Activated T-helper 1 cell treated with anti-CD3 and anti-CD28 coated beads, Interleukin-2, amount 50 U/mL, for 16 hours (primary cell): ENCODE data around the gene SIVA1.
A peak's percentile ranks its signal among the peaks of the same experiment; 100 is the strongest.

Experiments used
- DNase-seq, 2 donors: peaks; one replicate each; pipeline ENCODE4 v3.0.0-alpha.2; 2020; ENCODE audit warnings: low read depth in 1 of 2, low spot score in 1 of 2

Gene SIVA1, protein sequence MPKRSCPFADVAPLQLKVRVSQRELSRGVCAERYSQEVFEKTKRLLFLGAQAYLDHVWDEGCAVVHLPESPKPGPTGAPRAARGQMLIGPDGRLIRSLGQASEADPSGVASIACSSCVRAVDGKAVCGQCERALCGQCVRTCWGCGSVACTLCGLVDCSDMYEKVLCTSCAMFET

DNA sequence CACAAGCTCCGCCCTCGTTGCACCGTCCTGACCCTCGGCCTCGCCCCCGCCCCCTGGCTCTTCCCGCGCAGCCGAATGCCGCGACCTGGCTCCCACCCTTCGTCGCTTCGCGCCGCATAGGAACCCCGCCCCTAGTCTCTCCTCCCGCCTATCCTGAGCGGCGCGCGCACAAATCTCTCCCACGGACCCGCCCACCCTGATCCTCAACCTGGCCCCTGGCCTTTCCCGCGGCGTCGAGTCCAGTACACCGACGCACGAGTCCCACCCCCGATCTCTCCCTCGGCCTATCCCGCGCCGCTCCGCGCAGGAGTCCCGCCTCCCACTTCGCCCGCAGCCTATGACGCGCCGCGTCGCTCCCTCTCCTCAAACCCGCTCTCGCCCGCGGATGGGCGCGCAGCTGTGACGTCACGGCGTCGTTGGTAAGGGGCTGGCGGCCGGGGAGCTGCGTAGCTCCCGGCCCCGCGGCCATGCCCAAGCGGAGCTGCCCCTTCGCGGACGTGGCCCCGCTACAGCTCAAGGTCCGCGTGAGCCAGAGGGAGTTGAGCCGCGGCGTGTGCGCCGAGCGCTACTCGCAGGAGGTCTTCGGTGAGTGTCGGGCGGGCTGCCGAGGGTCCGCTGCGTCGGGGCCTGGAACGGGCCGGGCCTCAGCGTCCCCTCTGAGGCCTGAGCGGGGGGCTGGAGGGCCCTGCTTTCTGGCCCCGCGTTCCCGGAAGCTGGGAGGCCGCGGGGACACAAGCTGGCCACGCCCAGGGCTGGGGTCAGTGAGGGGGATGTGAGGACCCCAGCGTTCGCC is at the start of gene SIVA1:
Gene SIVA1, plus strand, starts transcription at position 413 of the 793 bp plus-strand sequence. Its CDS starts 55 bp downstream, at position 468.
- DNase-seq = peak; percentile 99

DNA sequence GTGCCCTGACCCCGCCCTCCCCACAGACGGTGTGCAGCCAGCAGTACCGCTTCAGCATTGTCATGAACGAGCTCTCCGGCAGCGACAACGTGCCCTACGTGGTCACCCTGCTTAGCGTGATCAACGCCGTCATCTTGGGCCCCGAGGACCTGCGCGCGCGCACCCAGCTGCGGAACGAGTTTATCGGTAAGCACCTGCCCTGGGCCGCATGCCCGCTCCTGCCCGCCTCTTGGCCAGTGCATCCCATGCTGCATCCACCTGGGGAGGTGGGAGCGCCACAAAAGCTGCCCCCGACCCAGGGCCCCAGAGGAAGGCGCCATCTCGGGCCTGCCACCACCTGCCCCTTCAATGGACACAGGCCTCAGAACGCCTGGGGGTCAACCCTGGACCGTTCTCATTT is 49.7 kb upstream of the SIVA1 start:
- no peak for DNase-seq

DNA sequence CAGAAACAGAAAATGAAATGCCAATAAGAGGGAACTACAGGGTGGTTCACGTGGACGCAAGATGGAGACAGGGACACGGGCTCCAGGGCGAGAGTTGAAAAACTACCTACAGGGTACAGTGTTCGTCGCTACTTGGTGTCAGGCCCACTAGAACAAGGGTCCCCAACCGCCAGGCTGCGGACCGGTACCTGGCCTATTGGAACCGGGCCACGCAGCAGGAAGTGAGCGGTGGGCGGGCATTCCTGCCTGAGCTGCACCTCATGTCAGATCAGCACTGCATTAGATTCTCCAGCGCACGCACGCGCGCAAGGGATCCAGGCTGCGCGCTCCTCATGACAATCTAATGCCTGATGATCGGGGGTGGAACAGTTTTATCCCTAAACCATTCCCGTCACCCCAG is 48.7 kb upstream of the SIVA1 start:
- DNase-seq = no peak

DNA sequence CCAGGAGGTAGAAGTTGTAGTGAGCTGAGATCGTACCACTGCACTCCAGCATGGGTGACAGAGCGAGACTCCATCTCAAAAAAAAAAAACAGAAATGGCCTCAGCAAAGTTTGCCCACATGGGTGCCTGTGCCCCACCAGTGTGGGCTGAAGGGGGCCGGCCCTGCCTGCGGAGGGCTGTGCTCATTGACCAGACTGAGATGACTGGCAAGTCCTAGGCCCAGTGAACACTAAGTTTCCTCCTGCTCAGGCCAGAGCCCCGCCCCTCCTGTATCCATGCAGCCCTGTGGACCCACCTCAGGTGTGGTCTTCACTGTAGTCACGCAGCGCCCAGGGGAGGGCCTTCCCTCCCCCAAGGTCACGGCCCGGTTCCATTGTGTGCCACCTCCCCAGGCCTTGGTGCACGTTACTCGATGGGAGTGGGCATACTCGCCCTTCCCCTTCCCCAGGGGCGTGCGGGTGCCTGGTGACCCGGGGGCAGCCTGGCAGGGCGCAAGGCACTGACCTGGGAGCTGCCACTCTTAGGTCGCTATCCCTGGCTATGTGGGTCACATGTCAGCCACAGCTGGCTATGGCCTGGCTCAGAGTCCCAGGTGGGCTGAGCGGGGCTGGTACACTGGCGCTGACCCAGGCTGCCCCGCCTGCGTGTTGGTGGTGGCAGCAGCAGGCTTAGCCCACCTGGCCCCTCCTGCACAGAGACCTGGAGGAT is 47.5 kb upstream of the SIVA1 start:
- DNase-seq = no peak

DNA sequence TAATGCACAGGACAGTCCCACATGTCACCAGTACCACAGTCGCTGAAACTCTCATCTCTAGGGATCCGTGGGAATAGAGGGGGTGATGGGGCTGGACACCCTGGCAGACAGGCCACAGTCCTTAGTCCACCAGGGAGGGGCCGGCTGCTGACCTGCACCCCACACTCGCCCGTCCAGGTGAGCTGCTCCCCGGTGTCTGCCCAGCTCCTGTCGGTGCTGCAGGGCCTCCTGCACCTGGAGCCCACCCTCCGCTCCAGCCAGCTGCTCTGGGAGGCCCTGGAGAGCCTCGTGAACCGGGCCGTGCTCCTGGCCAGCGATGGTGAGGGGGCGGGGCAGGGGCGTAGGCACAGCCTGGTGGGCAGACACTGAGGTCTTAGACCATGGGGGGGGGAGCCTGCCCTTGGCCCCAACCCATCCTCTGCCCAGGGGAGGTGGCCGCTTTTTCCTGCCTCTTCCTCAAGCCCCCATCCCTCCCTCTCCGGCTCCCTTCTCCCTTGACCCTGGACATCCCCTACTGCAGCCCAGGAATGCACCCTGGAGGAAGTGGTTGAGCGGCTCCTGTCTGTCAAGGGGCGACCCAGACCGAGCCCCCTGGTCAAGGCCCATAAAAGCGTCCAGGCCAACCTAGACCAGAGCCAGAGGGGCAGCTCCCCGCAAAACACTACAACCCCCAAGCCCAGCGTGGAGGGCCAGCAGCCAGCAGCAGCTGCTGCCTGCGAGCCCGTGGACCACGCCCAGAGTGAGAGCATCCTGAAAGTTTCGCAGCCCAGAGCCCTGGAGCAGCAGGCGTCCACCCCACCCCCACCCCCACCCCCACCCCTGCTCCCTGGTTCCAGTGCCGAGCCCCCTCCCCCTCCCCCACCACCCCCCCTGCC is 46.0 kb upstream of the SIVA1 start:
- DNase-seq = no peak

DNA sequence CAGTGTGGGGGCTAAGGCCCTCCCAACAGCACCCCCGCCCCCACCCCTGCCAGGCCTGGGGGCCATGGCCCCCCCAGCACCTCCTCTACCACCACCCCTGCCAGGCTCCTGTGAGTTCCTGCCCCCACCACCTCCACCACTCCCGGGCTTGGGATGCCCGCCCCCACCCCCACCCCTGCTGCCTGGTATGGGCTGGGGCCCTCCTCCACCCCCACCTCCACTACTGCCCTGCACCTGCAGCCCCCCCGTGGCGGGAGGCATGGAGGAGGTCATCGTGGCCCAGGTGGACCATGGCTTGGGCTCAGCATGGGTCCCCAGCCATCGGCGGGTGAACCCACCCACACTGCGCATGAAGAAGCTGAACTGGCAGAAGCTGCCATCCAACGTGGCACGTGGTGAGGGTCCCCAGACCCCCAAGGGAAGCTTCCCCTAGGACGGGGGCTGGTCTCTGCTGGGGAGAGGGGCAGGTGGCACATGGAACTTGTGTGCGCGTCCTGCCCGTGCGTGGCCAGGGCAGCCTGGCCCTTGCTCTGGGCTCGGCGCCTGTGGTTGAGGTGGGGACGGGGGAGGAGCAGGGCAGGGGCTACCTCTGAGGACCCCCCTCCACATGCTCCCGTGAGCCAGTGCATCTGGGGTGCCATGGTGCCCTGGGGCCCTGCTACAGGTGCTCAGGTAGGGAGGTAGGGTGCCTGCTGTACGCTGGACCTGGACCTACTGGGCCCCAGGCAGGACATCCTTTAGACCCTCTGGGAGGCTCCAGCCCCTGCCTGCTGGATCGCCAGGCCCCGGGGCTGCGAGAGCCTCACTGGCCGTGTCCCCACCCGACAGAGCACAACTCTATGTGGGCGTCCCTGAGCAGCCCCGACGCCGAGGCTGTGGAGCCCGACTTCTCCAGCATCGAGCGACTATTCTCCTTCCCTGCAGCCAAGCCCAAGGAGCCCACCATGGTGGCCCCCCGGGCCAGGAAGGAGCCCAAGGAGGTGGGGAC is 45.0 kb upstream of the SIVA1 start:
- DNase-seq = no peak

DNA sequence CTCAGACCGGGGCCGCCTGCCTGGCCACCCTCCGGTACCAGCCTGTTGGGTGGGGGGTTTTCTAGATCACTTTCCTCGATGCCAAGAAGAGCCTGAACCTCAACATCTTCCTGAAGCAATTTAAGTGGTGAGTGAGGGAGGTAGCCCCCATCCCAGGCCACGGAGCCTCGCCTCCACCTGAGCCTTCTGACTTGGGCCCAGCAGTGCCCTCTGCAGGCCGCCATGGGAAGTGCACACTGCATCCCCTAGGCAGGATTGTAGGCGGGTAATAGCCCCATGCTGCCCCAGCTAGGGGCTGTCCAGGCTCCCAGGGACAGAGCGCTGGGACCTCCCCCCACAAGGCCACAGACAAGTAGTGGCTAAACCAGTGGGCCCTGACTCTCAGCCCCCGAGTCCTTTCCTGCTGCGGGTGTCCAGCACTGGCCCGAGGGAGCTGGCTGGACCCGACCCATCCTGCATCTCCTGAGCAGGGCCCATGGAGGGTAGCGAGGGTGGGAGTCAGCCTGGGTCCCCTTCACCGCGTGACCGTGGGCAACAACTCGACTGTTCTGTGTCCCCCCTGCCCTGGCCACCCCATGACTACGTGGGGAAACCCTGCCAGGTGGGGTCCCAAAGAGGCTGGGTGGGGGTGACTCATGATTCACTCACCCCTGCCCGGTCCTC is 44.2 kb upstream of the SIVA1 start:
- DNase-seq = peak; percentile 51 to 61

DNA sequence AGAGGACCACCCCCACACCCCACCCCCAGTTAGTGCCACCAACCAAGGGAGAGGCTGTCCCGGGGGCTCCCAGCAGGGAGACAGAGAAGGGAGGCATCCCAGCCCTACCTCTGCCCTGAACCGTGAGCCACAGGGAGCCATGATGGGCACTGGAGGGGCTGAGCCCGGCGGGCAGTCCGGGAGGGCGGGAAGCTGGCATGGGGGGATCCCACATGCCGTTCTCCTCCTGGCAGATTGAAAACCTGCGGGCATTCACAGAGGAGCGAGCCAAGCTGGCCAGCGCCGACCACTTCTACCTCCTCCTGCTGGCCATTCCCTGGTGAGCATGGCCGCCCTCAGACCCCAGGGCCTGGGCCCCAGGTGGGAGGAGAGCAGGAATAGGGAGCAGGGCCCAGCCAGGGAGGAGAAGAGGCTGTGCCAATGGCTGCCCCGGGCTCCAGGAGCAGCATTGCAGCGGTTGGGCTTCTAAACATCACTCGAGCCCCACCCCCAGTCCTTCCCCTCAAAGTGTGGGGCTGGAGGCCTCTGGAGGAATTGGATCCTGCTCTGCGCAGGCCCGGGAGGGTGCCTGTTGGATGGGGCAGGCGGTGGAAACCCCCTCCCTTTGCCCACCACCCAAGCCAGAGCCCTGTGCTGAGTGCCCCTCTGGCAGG is 43.4 kb upstream of the SIVA1 start:
- DNase-seq = no peak

DNA sequence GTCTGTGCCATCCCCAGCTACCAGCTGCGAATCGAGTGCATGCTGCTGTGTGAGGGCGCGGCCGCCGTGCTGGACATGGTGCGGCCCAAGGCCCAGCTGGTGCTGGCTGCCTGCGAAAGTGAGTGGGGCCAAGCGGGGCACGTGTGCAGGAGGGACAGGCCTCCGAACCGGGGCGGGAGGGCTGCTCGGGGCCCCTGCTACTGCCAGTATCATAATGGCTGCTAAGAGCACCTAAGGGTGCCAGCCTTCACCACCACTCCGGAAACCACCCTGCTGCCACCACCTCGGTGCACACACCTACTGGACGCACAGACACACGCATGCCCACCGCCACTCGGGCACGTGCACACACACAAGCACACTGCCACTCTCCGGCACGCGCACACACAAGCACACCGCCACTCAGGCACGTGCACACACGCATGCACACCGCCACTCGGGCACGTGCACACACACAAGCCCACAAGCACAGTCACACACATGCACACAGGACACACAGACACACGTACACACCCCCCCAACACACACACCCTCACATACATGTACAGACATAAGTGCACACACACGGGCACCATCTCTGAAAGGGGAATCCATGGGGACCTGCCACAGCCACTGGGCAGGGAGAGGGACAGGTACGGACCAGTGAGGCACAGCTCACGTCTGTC is 42.7 kb upstream of the SIVA1 start:
- DNase-seq = no peak

DNA sequence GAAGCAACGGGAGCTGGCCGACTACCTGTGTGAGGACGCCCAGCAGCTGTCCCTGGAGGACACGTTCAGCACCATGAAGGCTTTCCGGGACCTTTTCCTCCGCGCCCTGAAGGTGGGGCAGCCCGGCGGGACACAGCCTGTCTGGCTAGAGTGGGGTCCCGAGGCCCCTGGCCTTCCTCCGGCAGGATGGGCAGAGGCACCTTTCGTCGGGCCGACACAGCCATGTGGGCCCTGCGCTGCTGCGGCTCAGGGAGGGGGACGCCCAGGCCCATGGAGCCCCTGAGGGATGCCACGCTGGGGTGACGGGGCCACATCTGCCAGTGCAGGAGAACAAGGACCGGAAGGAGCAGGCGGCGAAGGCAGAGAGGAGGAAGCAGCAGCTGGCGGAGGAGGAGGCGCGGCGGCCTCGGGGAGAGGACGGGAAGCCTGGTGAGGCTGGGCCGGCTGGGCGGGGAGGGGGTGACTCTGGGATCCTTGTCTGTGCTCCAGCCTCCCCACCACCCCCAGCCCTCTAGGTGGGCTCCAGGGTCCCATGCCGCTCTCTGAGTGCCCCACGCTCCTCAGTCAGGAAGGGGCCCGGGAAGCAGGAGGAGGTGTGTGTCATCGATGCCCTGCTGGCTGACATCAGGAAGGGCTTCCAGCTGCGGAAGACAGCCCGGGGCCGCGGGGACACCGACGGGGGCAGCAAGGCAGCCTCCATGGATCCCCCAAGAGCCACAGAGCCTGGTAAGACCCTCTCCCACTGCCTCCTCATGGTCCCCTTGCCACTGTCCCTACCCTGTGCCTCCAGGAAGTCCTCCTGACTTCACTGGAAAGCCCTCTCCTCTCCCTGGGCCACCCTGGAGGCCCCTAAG is 39.8 kb upstream of the SIVA1 start:
- DNase-seq = no peak

DNA sequence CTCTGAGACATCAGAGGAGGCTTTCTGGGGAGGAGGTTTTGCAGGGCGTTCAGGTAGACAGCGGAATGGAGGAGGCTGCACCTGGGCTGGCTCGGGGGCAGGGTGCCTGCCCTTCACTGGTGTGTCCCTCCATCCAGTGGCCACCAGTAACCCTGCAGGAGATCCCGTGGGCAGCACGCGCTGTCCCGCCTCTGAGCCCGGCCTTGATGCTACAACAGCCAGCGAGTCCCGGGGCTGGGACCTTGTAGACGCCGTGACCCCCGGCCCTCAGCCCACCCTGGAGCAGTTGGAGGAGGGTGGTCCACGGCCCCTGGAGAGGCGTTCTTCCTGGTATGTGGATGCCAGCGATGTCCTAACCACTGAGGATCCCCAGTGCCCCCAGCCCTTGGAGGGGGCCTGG is 38.9 kb upstream of the SIVA1 start:
- DNase-seq = no peak

DNA sequence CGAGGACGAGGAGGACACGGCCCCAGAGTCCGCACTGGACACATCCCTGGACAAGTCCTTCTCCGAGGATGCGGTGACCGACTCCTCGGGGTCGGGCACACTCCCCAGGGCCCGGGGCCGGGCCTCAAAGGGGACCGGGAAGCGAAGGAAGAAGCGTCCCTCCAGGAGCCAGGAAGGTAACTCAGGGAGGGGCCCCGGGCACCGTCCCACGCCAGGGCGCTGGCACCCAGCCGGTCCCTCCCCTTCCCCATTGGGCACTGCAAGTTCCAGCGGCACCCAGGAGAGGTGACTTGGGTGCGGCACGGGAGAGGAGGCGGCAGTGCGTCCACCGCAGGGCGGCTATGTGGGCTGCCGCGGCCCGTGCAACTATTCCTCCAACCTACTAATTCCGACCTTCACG is 38.3 kb upstream of the SIVA1 start:
- no peak for DNase-seq

DNA sequence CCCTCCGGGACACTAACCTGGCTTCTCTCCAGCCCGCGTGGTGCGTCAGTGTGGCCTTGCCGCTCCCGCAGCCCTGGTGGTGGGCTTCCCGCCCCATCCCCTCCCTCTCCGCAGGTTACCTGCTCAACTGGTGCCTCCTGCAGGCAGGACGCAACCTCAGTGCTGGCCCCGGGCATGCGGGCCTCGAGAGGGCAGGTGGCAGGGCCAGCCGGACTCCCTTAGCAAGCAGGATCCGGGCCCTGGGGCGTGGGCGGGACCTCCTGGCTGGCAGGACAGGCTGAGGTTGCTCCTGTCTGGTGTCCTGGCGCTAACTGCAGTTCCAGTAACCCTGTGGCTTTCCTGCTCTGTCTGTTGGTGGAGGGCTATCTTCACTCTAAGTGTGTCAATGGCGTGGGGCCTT is 37.5 kb upstream of the SIVA1 start:
- no peak for DNase-seq

DNA sequence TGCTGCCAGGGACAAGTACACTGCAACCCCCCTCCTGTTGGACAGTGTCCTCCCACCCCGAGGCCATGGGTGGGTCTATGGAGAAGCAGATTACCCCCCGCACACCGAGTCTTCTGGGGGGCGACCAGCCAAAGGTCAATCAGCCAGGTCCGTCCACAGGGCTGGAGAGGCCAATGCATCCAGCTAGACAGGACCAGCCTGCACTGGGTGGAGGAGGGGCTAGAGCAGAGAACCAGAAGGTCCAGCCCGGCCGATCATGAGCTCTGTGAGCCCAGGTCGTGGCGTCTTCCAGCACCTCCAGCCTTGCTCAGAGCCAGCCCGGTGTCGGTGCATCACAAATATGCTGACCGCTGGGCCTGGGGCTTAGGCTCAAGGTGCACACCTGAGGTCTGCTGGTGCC is 37.1 kb upstream of the SIVA1 start:
- DNase-seq = no peak

DNA sequence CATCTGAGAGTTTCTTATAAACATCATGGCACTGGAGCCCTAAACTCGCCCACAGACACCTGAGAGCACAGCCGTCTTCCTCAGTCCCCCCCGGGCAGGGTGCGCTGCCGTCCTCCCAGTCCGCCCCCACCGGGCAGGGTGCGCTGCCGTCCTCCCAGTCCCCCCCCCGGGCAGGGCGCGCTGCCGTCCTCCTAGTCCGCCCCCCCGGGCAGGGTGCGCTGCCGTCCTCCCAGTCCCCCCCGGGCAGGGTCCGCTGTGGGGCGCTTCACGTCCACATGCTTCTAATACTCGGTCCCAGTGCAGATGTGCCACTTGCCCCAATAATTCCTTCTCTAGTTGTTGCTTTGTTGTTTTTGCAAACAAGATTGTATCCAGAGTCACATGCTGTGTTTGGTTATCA is 35.8 kb upstream of the SIVA1 start:
- no peak for DNase-seq

DNA sequence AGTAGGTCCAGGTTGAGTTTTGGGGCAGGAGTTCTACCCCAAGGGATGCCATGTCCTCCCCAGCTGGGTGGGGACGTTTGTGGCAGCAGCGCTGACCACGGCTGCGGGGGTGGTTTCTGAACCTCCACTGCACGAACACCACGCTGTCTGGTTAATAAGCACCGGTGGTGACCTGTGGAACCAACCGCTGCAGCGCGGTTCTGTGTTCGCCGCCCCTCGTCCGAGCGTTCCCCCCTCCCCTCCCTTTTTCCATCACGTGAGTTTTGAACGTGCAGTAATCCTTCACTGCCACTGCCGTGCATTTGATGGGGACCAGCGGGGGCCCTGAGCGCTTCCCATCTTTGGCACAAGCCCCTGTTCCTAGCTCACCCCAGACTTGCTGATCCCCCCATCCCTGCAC is 35.3 kb upstream of the SIVA1 start:
- no peak for DNase-seq

DNA sequence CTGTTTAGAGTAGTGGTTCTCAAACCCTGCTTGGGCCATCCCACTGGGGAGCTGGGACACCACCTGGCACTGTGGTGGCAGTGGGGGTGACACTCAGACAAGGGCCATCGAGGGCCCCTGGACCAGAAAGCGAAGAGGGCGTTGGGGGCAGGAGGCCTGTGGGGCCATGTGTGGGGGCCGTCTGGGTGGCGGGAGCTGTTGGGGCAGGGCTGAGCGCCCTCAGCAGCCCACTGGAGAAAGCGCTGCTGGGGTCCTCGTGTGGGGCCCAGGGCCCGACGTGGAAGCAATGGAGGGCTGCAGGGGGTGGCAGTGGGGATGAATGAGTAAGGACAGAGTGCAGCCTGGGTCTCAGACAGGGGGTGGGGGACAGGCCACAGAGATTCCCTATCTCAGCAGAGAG is 34.8 kb upstream of the SIVA1 start:
- DNase-seq = no peak

DNA sequence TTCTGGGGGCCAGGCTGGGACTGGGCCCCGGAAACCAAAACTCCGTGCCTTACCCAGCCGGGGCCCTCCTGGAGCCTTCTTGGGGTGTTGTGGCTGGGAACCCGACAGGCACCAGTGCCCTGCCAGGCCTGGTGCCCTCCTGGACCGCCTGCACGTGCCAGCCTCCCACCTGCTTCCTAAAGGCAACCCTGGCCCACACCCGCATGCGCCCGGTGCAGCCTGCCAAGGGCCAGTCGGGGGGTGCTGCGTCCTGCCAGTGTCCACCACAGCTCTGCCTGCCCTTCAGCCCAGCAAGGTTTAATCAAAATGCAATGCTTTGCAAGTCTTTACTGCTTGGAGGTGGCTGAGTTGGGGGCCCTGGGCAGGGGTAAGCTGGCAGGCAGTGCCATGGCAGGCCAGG is 34.1 kb upstream of the SIVA1 start:
- no peak for DNase-seq
